Activated CD4-positive, alpha-beta T cell treated with anti-CD3 and anti-CD28 coated beads for 48 hours (primary cell): ENCODE results near the gene IL18RAP.

Experiments
- DNase-seq: peaks from one replicate; pipeline ENCODE4 v3.0.0-alpha.2; 2020

Gene IL18RAP

GRCh38 chr2:102422910-102423309 is at the start of gene IL18RAP:
Gene IL18RAP (plus strand): TSS chr2:102423160. CDS start chr2:102423278, 118 bp downstream.
- no peak for DNase-seq

GRCh38 chr2:102376052-102376591 is 46.8 kb upstream of the IL18RAP start:
- no peak for DNase-seq

- no peak for DNase-seq
Observed at GRCh38 chr2:102383722-102384121, 39.2 kb upstream of the IL18RAP start.

DNA sequence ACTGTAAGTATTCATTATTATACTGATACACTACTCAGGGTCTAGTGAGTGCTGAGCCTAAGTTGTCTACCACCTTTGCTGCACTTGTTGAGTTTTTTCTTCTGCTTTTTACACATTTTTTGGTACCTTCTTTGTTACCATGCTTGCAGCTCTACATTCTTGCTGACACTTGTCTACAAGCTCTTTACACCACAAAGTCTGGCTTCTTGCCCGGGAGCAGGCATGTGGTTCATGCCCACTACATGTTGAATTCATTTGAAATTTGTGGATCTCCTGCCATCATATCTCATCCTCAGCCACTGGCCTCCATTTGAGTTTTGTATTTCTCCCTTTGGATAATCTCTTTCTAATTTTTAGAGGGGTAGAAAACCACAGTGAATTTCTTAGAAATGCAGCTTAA is 37.4 kb upstream of the IL18RAP start:
- no peak for DNase-seq

- no peak for DNase-seq
Observed at GRCh38 chr2:102386004-102386403, 37.0 kb upstream of the IL18RAP start.

- no peak for DNase-seq
Observed at GRCh38 chr2:102386867-102387541, 36.0 kb upstream of the IL18RAP start.

- DNase-seq: no peak
Observed at GRCh38 chr2:102387763-102388546, 35.0 kb upstream of the IL18RAP start.

DNA sequence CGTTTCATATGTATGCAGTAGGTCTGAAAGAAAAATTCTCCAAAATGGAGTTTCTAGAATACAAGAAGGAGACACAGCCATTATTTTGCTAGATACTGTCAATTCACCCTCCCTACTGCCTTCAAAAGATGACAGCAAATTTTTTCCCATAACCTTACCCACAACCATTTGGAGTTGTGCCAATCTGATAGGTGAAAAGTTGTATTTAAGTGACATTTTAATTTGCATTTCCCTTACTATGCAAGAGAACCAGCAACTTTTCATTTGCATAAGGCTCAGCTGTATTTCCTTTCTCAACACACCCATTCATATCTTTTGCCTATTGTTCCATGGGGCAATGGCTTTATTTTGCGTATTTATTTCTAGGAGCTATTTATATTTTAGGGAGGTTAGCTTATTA is 31.4 kb upstream of the IL18RAP start:
- no peak for DNase-seq

GRCh38 chr2:102392096-102392495 is 30.9 kb upstream of the IL18RAP start:
- DNase-seq: no peak

DNA sequence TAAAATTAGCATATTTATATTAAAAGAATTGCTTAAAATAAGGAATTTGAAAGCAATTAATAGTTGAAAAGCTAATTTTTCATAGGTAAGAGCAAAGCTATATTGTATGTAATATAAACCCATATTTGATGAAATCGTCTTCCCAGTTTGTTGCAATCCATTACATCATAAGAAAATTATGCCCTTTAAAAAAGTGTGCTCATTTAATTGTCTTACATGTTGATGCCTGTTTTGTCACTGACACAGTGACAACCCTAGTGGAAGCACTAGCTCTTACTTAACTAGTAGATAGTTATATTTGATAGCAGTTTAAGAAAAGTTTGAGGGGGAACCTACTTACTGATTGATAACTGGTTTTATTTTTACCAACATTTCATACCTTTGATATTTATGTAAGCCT is 30.0 kb upstream of the IL18RAP start:
- DNase-seq: no peak

- no peak for DNase-seq
Observed at GRCh38 chr2:102396012-102396411, 26.9 kb upstream of the IL18RAP start.

GRCh38 chr2:102397209-102397608 is 25.8 kb upstream of the IL18RAP start:
- DNase-seq: no peak

GRCh38 chr2:102399499-102400141 is 23.3 kb upstream of the IL18RAP start:
- DNase-seq: no peak

DNA sequence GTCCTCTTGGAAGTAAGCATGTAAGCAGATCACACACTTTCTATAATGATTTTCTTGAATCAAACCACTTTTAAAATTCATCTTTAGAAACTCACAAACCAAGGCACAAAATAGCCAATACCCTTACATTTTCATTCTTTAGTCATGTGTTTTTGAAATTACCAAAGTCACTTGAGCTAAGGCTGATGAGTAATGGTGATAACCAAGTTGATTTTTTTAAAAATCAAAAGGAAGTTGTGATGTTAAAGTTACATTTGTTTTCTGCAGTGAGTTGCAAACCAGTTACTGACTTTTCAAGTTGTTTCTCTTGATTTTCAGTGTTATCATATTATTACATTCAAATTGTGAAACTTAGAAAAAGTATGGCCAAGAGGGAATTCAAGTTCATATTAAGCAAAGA is 21.5 kb upstream of the IL18RAP start:
- DNase-seq: no peak

GRCh38 chr2:102401865-102402264 is 21.1 kb upstream of the IL18RAP start:
- DNase-seq: no peak

GRCh38 chr2:102410952-102411351 is 12.0 kb upstream of the IL18RAP start:
- DNase-seq: no peak

DNA sequence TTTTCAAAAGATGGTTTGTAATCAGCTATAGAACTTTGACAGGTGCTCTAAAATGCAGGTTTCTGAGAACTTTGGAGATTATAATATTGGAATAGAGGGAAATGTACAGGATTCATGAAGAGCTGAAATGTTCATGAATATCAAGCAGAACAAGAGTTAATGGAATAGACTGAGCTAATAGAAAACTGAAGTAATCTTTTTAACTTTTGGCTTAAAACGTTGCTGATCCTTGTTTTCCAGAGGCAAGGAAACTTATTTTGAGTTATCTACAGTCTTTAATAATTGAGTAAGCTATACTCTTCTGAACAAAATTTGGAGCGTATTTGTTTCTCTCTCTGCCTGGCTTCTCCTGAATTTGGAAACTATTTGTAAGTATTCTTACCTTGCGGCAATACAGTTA is 10.8 kb upstream of the IL18RAP start:
- no peak for DNase-seq

DNA sequence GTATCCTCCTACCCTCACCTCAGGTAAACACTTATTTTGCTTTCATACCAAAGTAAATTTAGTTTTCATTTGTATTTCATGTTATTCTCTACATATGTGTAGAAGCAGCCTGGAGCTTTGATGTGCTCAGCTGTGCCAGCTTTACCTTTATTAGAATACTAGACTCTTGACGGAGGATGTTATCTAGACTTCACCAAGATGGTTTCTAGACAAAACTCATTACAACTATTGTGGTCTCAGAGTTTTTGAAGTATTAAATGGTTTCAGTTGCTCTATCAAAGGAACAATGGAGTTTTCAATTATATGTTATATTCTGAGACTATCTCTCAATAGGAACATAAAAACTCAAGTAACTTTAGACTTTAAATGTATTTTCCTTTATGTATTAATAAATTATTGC is 5.0 kb upstream of the IL18RAP start:
- DNase-seq: no peak

GRCh38 chr2:102418421-102418961 is 4.5 kb upstream of the IL18RAP start:
- no peak for DNase-seq

DNA sequence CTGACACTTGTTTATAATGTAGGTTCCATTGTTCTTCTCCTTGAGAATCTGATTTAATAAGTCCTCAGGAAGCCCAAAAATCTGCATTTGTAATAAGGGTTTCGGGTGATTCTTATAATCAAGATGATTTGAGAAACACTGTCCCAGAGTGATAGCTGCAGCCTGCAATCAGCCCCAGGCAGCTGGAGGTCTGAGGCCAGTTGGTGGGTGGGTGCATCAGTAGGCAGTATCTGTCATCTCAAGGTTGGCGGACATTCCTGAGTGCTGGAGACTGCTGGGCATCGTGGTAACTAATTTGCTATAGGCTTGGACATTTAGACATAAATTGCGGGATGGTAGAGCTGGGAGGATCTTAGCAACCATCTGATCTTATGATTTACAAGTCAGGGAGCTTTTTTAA is 2.7 kb upstream of the IL18RAP start:
- no peak for DNase-seq

GRCh38 chr2:102421890-102422759 is 835 bp upstream of the IL18RAP start:
- DNase-seq: no peak

GRCh38 chr2:102423368-102423767 is 408 bp downstream of the IL18RAP start:
- no peak for DNase-seq
